Stimulated activated CD8-positive, alpha-beta memory T cell treated with anti-CD3 and anti-CD28 coated beads, Interleukin-7, amount 100 ng/mL, for 1 hour (primary cell): ENCODE measurements around the gene TNS4.

ENCODE experiments used
- DNase-seq, 2 donors: peaks; one replicate each; pipeline ENCODE4 v3.0.0-alpha.2; 2020; ENCODE audit warnings: low read depth in 2 of 2

Gene TNS4

GRCh38 chr17:40517981-40518380, 16.6 kb upstream of the TNS4 start:
- no peak for DNase-seq

- DNase-seq = no peak
Measured at GRCh38 chr17:40517286-40517662, 15.9 kb upstream of the TNS4 start.

GRCh38 chr17:40516581-40517285, 15.3 kb upstream of the TNS4 start:
- DNase-seq = peak; percentile 33 to 53

GRCh38 chr17:40515491-40516041, 14.1 kb upstream of the TNS4 start:
- DNase-seq = no peak

GRCh38 chr17:40515011-40515410, 13.6 kb upstream of the TNS4 start:
- DNase-seq = no peak

GRCh38 chr17:40514013-40514875, 12.8 kb upstream of the TNS4 start:
- no peak for DNase-seq

- no peak for DNase-seq
Measured at GRCh38 chr17:40511667-40512220, 10.3 kb upstream of the TNS4 start.

GRCh38 chr17:40511136-40511535, 9.7 kb upstream of the TNS4 start:
- no peak for DNase-seq

- DNase-seq = no peak
Measured at GRCh38 chr17:40510328-40510648, 8.9 kb upstream of the TNS4 start.

GRCh38 chr17:40509626-40510327, 8.4 kb upstream of the TNS4 start:
- DNase-seq = no peak

GRCh38 chr17:40506786-40507185, 5.4 kb upstream of the TNS4 start:
- DNase-seq = no peak

GRCh38 chr17:40503154-40503553, 1.7 kb upstream of the TNS4 start:
- DNase-seq = no peak

GRCh38 chr17:40502716-40503115, 1.3 kb upstream of the TNS4 start:
- no peak for DNase-seq

GRCh38 chr17:40500709-40501108, 714 bp downstream of the TNS4 start:
- DNase-seq = no peak

GRCh38 chr17:40500190-40500589, 1.2 kb downstream of the TNS4 start:
- DNase-seq = no peak

GRCh38 chr17:40499551-40500189, 1.8 kb downstream of the TNS4 start:
- no peak for DNase-seq

GRCh38 chr17:40498281-40499084, 2.9 kb downstream of the TNS4 start:
- DNase-seq = no peak

- no peak for DNase-seq
Measured at GRCh38 chr17:40497695-40498094, 3.7 kb downstream of the TNS4 start.

- no peak for DNase-seq
Measured at GRCh38 chr17:40496634-40497420, 4.6 kb downstream of the TNS4 start.

GRCh38 chr17:40496170-40496569, 5.3 kb downstream of the TNS4 start:
- no peak for DNase-seq
